Fibroblast of the aortic adventitia (primary cell): ENCODE data around the gene PDK4. TPM values are rescaled to one million over a fixed set of nuclear protein-coding genes. Genes with fewer than 3 reads are reported as not detected.
A peak's percentile ranks its signal among the peaks of the same experiment; 100 is the strongest.

Source experiments
- DNase-seq: peaks from one replicate; pipeline ENCODE4 v3.0.0-alpha.2; 2010; ENCODE audit warnings: low read depth
- H3K4me3 ChIP-seq: 2 replicates; pipeline ENCODE4 v1.5.1; 2011; ENCODE audit warnings: low read depth, mild to moderate bottlenecking, control low read depth, low read length, moderate library complexity
- CTCF ChIP-seq: IDR thresholded peaks from 2 replicates; pipeline ENCODE4 v1.5.1; 2011; ENCODE audit warnings: mild to moderate bottlenecking, low read length, control low read depth, inconsistent platforms; ENCODE audit not compliant: insufficient read depth
- total RNA-seq: library from RNA; depleted of rRNA; stranded (reverse); fragments of >200 nt; gene quantifications from 2 replicates; pipeline ENCODE4 v1.2.3, GENCODE V29; 2012; ENCODE audit warnings: low replicate concordance

The PDK4 gene
- total RNA-seq, 1 donor = 0.72 TPM

DNA sequence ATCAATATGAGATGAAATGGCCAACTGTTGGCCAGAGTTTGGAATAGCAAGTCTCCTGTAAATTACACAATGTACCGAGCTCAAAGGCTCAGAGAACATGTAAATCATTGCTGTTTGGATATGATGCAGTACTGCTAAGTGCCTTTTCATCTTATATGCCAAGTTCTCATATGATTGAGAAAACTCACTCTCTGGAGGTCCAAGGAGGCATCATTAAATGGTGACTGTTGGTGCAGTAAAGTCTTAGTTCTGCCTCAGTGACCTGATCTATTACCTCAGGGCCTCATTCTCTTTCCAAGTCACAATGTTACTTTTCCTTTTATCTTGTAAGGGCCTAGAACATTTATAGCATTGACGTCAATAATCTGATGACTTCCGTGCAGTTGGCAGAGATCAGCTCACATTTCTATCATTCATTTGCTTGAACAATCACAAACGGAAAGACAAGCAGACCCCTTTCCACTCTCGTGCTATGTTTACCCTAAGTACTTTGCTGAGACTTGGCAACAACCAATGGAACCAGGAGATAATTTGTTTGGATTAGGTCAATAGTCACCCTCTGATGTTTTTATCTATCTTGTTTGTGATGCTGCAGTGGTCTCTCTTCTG is 32.6 kb upstream of the PDK4 start:
- peak; percentile 8 for DNase-seq
- H3K4me3 ChIP-seq = no peak overlapping the region
- TF ChIP-seq CTCF = no peak

- H3K4me3 ChIP-seq = no peak overlapping the region
- no peak for DNase-seq
- TF ChIP-seq CTCF = no peak
These were observed 27.5 kb upstream of the PDK4 start for GRCh38 chr7:95623788-95624187.

DNA sequence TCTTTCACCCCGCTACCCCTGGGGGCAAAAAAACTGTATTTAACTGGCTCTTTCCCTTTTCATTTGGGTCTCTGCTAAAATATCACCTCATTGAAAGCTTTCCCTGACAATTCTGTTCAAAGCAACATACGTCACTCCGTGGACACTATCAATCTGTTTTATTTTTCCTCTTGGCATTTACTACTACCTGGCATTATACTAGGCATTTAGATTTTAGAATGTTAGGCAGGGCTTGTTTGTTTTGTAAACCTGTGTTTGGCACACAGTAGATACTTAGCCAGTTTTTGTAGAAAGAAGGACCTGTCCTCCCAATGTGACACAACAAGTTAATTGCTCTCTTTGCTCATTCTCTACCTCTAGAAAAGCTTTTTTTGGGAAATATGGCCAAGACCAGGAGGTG is 26.5 kb upstream of the PDK4 start:
- TF ChIP-seq CTCF = no peak
- no peak for DNase-seq
- no peak overlapping the region for H3K4me3 ChIP-seq

DNA sequence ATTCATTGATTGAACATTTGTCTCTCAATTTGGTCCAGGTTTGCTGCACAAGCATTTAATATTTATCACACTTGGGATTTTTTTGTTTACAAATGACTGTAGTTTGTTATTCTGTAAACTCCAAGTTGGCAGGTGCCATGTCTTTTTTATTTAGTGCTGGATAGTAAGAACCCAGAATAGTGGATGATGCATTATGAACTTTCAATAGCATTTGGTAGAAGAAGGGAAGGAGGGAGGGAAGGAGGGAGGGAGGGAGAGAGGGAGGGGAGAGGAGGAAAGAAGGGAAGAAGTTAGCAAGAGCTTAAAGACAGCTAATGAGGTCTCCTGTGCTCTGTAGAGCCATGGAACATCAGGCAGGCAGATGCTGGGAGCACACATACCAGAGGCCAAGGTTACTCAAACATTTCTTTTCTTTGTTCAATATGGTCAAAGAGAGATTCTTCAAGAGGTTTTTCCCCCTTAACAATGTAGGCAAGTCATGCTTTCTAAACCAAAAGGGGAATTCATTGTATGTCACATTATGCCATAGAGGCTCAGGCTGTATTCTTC is 25.8 kb upstream of the PDK4 start:
- no peak for DNase-seq
- no peak overlapping the region for H3K4me3 ChIP-seq
- no peak for TF ChIP-seq CTCF

DNA sequence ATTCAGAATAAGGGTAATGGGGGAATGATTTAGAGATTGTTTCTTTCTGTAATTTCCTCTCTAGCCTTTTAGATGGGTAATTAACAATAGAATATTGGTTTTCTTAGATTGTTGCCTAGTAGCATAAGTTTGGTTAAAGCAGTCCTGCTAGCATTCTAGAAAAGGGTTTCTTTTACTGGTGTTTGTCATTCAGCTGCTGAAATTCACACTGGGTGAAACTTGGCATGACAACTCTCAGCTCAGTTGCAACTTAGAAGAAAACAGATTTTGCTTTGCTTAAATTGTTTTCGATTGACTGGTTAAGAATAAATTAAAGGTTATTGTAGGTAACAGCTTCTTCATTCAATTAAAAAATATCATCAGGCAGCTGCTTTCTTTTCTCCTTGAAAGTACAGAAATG is 25.1 kb upstream of the PDK4 start:
- no peak for TF ChIP-seq CTCF
- no peak overlapping the region for H3K4me3 ChIP-seq
- no peak for DNase-seq

DNA sequence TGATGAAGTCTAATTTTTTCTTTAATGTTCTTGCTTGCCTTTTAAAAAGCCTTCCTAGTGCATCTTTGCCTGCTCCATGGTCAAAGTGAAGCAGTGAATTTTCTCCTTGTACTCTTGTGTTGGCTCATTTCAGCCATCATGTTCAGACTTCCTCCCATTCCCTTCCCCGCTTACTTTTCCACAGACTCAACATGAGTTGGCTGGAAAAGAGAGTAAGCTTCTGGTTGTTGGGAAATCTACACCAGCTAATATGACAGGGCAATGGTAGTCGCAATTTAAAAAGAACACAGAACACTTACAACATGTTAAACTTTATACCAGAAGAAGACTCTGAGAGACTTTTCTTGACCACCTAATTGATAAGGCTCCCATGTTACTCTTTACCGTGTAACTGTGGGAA is 24.3 kb upstream of the PDK4 start:
- DNase-seq = no peak
- TF ChIP-seq CTCF = no peak
- H3K4me3 ChIP-seq = no peak overlapping the region

GRCh38 chr7:95619921-95620320 is 23.6 kb upstream of the PDK4 start:
- no peak for DNase-seq
- no peak overlapping the region for H3K4me3 ChIP-seq
- TF ChIP-seq CTCF = no peak
